Hindlimb muscle (tissue), 1 donor: ENCODE results near the gene P2RY11. TPM values are rescaled to one million over a fixed set of nuclear protein-coding genes. Genes with fewer than 3 reads are reported as not detected.

Experiments used
- DNase-seq: peaks from one replicate; pipeline ENCODE4 v3.0.0-alpha.2; 2013
- polyA plus RNA-seq: library from polyadenylated mRNA; unstranded; fragments of 120-200 nt; gene quantifications from one replicate; pipeline ENCODE4 v1.2.1, GENCODE V29; 2013; ENCODE audit not compliant: insufficient read length

P2RY11 gene
- 11.7 TPM for polyA plus RNA-seq

GRCh38 chr19:10111405-10111811 lies at the start of gene P2RY11:
P2RY11 (plus strand) TSS chr19:10111693; CDS start chr19:10111722, 29 bp downstream.
- no peak for DNase-seq

- DNase-seq = no peak
These were observed 49.7 kb upstream of the P2RY11 start for GRCh38 chr19:10061717-10062310.

- DNase-seq = no peak
These were observed 43.3 kb upstream of the P2RY11 start for GRCh38 chr19:10068205-10068604.

GRCh38 chr19:10069046-10069445 lies 42.4 kb upstream of the P2RY11 start:
- no peak for DNase-seq

GRCh38 chr19:10070730-10071446 lies 40.6 kb upstream of the P2RY11 start:
- DNase-seq = no peak

GRCh38 chr19:10074153-10074552 lies 37.3 kb upstream of the P2RY11 start:
- DNase-seq = no peak

GRCh38 chr19:10076535-10076934 lies 35.0 kb upstream of the P2RY11 start:
- no peak for DNase-seq

- DNase-seq = no peak
These were observed 33.2 kb upstream of the P2RY11 start for GRCh38 chr19:10078329-10078728.

- no peak for DNase-seq
These were observed 32.5 kb upstream of the P2RY11 start for GRCh38 chr19:10079031-10079453.

GRCh38 chr19:10083911-10084310 lies 27.6 kb upstream of the P2RY11 start:
- DNase-seq = no peak

- DNase-seq = no peak
These were observed 26.7 kb upstream of the P2RY11 start for GRCh38 chr19:10084803-10085202.

GRCh38 chr19:10085641-10086590 lies 25.6 kb upstream of the P2RY11 start, which contains the start of gene SHFL:
SHFL (plus strand) TSS chr19:10086317; CDS start chr19:10086428, 111 bp downstream.
- DNase-seq = peak; percentile 81

GRCh38 chr19:10086591-10087192 lies 24.8 kb upstream of the P2RY11 start:
- DNase-seq = no peak

GRCh38 chr19:10087296-10088061 lies 24.0 kb upstream of the P2RY11 start:
- no peak for DNase-seq

GRCh38 chr19:10088949-10089554 lies 22.4 kb upstream of the P2RY11 start:
- DNase-seq = no peak

- DNase-seq = no peak
These were observed 21.6 kb upstream of the P2RY11 start for GRCh38 chr19:10089801-10090375.

- DNase-seq = no peak
These were observed 20.2 kb upstream of the P2RY11 start for GRCh38 chr19:10091370-10091687.

GRCh38 chr19:10091895-10092641 lies 19.4 kb upstream of the P2RY11 start:
- no peak for DNase-seq

GRCh38 chr19:10092648-10093294 lies 18.7 kb upstream of the P2RY11 start:
- DNase-seq = no peak
